ENCODE results near the gene GALNT18. TPM values are rescaled to one million over a fixed set of nuclear protein-coding genes. Genes with fewer than 3 reads are reported as not detected.

GALNT18 gene
- total RNA-seq, 5 donors from 2014 or later (not counting 1 experiment from before 2014, with no cell fraction given), result 0.10 to 0.15 TPM; not detected in 3

DNA sequence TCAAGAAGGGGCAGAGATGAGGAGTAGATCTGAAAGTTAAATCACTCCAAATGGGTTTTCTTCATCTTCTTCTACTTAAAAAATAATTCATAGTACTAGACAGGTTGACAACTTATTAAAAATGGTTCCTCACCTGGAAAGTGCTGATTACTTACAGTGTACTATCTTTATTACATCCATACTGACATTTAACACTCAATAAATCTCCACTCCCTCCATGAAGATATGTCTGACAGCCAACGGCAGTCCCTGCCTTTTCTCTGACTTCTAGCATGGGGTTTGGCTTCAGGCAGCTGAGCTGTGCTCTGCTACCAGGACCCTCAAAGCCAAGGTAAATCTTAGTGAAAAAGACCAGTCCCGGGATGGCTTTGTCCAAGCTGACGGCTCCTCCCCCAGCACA is 135.4 kb downstream of the GALNT18 start:
- Histone ChIP-seq H3K27ac (ENCODE audit: low read length) (no peak overlapping the region), H3K27me3 (replicated peaks in 1 of 2; ENCODE audit: control insufficient read depth in 2 of 2, extremely low read depth in 1 of 2, insufficient read depth in 2 of 2, low read length in 1 of 2) (peaks cover 0 to 7% of the 10 kb centered on the region in 2 experiments), H3K4me1 (ENCODE audit: control insufficient read depth in 1 of 2, extremely low read depth in 1 of 2, insufficient read depth in 2 of 2, low read length in 2 of 2) (no peaks in the 10 kb centered on the region), H3K9me3 (no peaks in the 10 kb centered on the region), H3K4me3 (ENCODE audit: control insufficient read depth in 1 of 2, extremely low read depth in 1 of 2, low read length in 1 of 2) (no peak overlapping the region), H3K36me3 (ENCODE audit: control insufficient read depth in 2 of 2, extremely low read depth in 1 of 2, insufficient read depth in 1 of 2, low read length in 1 of 2) (no peaks in the 10 kb centered on the region)
- ChIA-PET CTCF (no interaction called here), POLR2A (no interaction called here)
- 43% methylated on average over 1 of the region's 3 CpGs for WGBS (ENCODE audit: insufficient coverage)
- ATAC-seq (replicated peaks in 1 of 4) (no peak), DNase-seq (no peak)
- H3K27me3 Mint-ChIP-seq, result peaks cover 3 to 8% of the 10 kb centered on the region in 2 donors
- no peaks in the 10 kb centered on the region for H3K9me3 Mint-ChIP-seq
- no peak overlapping the region for H3K4me3 Mint-ChIP-seq
- H3K36me3 Mint-ChIP-seq, result no peaks in the 10 kb centered on the region
- no peak overlapping the region for H3K27ac Mint-ChIP-seq
- H3K4me1 Mint-ChIP-seq, result no peaks in the 10 kb centered on the region

DNA sequence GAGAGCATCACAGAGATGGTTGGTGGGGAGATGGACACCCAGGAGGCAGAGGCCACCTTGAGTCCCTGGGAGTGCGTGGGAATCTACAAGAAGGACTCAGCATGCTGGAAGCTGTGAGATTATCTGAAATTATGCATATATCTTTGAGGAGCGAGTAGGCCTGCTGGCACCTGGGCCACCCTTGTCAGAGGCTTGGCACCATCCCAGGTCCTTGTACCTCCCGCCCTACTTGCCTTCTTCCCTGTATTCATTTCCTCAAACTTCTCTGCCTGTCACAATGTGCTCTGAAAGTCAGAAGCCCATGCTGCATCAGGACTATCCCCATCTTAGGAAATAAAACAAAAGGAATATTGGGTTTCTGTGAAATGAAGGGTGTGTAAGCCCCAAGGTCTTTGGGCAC is 135.8 kb downstream of the GALNT18 start:
- no peaks in the 10 kb centered on the region for H3K36me3 ChIP-seq (ENCODE audit: control insufficient read depth in 2 of 2, extremely low read depth in 1 of 2, insufficient read depth in 1 of 2, low read length in 1 of 2)
- H3K27ac ChIP-seq (ENCODE audit: low read length), result no peak overlapping the region
- no peaks in the 10 kb centered on the region for H3K36me3 Mint-ChIP-seq
- peaks cover 3 to 8% of the 10 kb centered on the region in 2 donors for H3K27me3 Mint-ChIP-seq
- H3K4me1 ChIP-seq (ENCODE audit: control insufficient read depth in 1 of 2, extremely low read depth in 1 of 2, insufficient read depth in 2 of 2, low read length in 2 of 2), result no peaks in the 10 kb centered on the region
- H3K27me3 ChIP-seq (replicated peaks in 1 of 2; ENCODE audit: control insufficient read depth in 2 of 2, extremely low read depth in 1 of 2, insufficient read depth in 2 of 2, low read length in 1 of 2), result peaks cover 0 to 10% of the 10 kb centered on the region in 2 experiments
- H3K4me3 ChIP-seq (ENCODE audit: control insufficient read depth in 1 of 2, extremely low read depth in 1 of 2, low read length in 1 of 2), result no peak overlapping the region
- H3K4me1 Mint-ChIP-seq, result no peaks in the 10 kb centered on the region
- no peaks in the 10 kb centered on the region for H3K9me3 Mint-ChIP-seq
- no peak for DNase-seq
- H3K27ac Mint-ChIP-seq, result no peak overlapping the region
- H3K4me3 Mint-ChIP-seq, result no peak overlapping the region
- WGBS (ENCODE audit: insufficient coverage), result 83% methylated on average over 2 of the region's 3 CpGs
- no peaks in the 10 kb centered on the region for H3K9me3 ChIP-seq
- ChIA-PET CTCF (no interaction called here), POLR2A (interaction anchor here in 1 of 2 donors (0.6 kb wide), 1 partner anchor 246 kb away, joined by 12 read pairs; no protein-coding TSS in a partner anchor)
- no peak for ATAC-seq (replicated peaks in 1 of 4)

DNA sequence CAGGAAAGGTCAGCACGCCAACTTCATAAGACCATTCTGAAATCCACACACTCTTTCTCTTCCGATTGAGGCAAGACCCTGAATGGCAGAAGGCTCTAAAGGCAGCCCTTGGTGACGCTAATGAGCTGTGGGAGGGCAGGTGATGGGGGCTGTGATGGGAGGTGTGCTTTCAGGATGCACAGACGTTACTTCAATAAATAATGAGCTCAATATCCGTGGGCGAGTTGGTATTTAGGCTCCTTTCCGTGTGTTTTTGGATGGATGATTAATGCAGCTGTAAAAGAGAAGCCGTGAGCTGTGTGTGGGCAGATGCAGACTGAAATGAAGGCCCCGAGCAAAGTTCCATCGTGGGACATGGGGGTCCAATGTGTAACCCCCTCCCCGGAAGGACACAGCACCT is 138.2 kb downstream of the GALNT18 start:
- Histone ChIP-seq H3K4me3 (ENCODE audit: control insufficient read depth in 1 of 2, extremely low read depth in 1 of 2, low read length in 1 of 2) (no peak overlapping the region), H3K4me1 (ENCODE audit: control insufficient read depth in 1 of 2, extremely low read depth in 1 of 2, insufficient read depth in 2 of 2, low read length in 2 of 2) (no peaks in the 10 kb centered on the region), H3K9me3 (no peaks in the 10 kb centered on the region), H3K27ac (ENCODE audit: low read length) (no peak overlapping the region), H3K27me3 (replicated peaks in 1 of 2; ENCODE audit: control insufficient read depth in 2 of 2, extremely low read depth in 1 of 2, insufficient read depth in 2 of 2, low read length in 1 of 2) (peaks cover 0 to 10% of the 10 kb centered on the region in 2 experiments), H3K36me3 (ENCODE audit: control insufficient read depth in 2 of 2, extremely low read depth in 1 of 2, insufficient read depth in 1 of 2, low read length in 1 of 2) (no peaks in the 10 kb centered on the region)
- CTCF ChIA-PET, result interaction anchor here in 1 of 2 donors (0.8 kb wide), 1 partner anchor 21 kb away, joined by 6 read pairs; no protein-coding TSS in a partner anchor
- H3K27me3 Mint-ChIP-seq, result peaks cover 6 to 8% of the 10 kb centered on the region in 2 donors
- no peaks in the 10 kb centered on the region for H3K9me3 Mint-ChIP-seq
- H3K4me3 Mint-ChIP-seq, result no peak overlapping the region
- H3K27ac Mint-ChIP-seq, result no peak overlapping the region
- H3K4me1 Mint-ChIP-seq, result no peaks in the 10 kb centered on the region
- no peak for DNase-seq
- 73% methylated on average over 3 of the region's 11 CpGs for WGBS (ENCODE audit: insufficient coverage)
- POLR2A ChIA-PET, result no interaction called here
- no peaks in the 10 kb centered on the region for H3K36me3 Mint-ChIP-seq
- no peak for ATAC-seq (replicated peaks in 1 of 4)

DNA sequence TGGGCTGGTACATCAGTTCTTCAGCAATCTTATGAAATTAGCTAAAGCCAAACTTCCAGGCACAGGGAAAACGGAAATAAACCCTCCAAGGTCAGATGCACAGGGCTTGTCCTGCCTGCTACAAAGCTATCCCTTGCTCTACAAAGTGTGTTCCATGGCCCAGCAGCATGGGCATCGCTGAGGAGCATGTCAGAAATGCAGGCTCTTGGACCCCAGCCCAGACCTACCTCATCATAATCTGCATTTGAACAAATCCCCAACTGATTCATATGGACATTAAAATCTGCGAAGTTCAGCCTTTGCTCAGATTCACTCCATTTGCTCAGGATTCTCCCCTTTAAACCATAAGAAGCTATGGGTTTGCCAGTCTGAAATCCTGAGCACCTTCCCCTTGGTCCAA is 139.1 kb downstream of the GALNT18 start:
- DNase-seq (no peak), ATAC-seq (replicated peaks in 1 of 4) (no peak)
- peaks cover 5 to 13% of the 10 kb centered on the region in 2 donors for H3K27me3 Mint-ChIP-seq
- 52% methylated on average over 3 of the region's 3 CpGs for WGBS (ENCODE audit: insufficient coverage)
- Histone ChIP-seq H3K27ac (ENCODE audit: low read length) (no peak overlapping the region), H3K36me3 (ENCODE audit: control insufficient read depth in 2 of 2, extremely low read depth in 1 of 2, insufficient read depth in 1 of 2, low read length in 1 of 2) (no peaks in the 10 kb centered on the region), H3K4me3 (ENCODE audit: control insufficient read depth in 1 of 2, extremely low read depth in 1 of 2, low read length in 1 of 2) (no peak overlapping the region), H3K4me1 (ENCODE audit: control insufficient read depth in 1 of 2, extremely low read depth in 1 of 2, insufficient read depth in 2 of 2, low read length in 2 of 2) (no peaks in the 10 kb centered on the region), H3K27me3 (replicated peaks in 1 of 2; ENCODE audit: control insufficient read depth in 2 of 2, extremely low read depth in 1 of 2, insufficient read depth in 2 of 2, low read length in 1 of 2) (peaks cover 0 to 10% of the 10 kb centered on the region in 2 experiments), H3K9me3 (no peaks in the 10 kb centered on the region)
- POLR2A ChIA-PET, result no interaction called here
- CTCF ChIA-PET, result no interaction called here
- no peaks in the 10 kb centered on the region for H3K36me3 Mint-ChIP-seq
- no peak overlapping the region for H3K4me3 Mint-ChIP-seq
- H3K27ac Mint-ChIP-seq, result no peak overlapping the region
- no peaks in the 10 kb centered on the region for H3K9me3 Mint-ChIP-seq
- no peaks in the 10 kb centered on the region for H3K4me1 Mint-ChIP-seq

DNA sequence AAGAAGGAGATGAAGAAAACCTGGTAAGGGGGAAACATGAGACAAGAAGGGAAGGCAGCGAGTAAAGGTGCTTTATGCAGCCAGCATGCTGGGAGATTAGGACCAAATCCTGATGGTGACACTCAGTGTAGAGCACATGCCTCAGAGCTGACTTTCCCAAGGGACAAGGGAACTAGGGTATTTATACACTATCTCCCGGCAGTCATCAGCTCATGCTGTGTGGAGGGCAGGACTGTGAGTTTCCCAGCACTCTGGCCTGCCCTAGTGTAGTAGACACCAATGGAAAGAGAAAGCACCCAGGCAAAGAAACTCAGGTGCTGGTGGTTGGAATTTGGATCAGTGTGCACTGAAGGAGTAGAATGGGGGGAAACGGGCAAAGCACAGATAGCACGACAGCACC is 140.4 kb downstream of the GALNT18 start:
- CTCF ChIA-PET, result no interaction called here
- ATAC-seq (replicated peaks in 1 of 4) (no peak), DNase-seq (no peak)
- Mint-ChIP-seq H3K9me3 (no peaks in the 10 kb centered on the region), H3K4me3 (no peak overlapping the region), H3K4me1 (no peaks in the 10 kb centered on the region), H3K27me3 (peaks cover 3 to 16% of the 10 kb centered on the region in 2 donors), H3K27ac (no peak overlapping the region), H3K36me3 (no peaks in the 10 kb centered on the region)
- WGBS (ENCODE audit: insufficient coverage), result 62% methylated on average over 2 of the region's 4 CpGs
- POLR2A ChIA-PET, result interaction anchor here in 1 of 2 donors (0.8 kb wide), 1 partner anchor 167 kb away, joined by 3 read pairs; no protein-coding TSS in a partner anchor
- Histone ChIP-seq H3K4me3 (ENCODE audit: control insufficient read depth in 1 of 2, extremely low read depth in 1 of 2, low read length in 1 of 2) (no peak overlapping the region), H3K9me3 (no peaks in the 10 kb centered on the region), H3K27ac (ENCODE audit: low read length) (no peak overlapping the region), H3K4me1 (ENCODE audit: control insufficient read depth in 1 of 2, extremely low read depth in 1 of 2, insufficient read depth in 2 of 2, low read length in 2 of 2) (no peaks in the 10 kb centered on the region), H3K27me3 (replicated peaks in 1 of 2; ENCODE audit: control insufficient read depth in 2 of 2, extremely low read depth in 1 of 2, insufficient read depth in 2 of 2, low read length in 1 of 2) (peaks cover 0 to 10% of the 10 kb centered on the region in 2 experiments), H3K36me3 (ENCODE audit: control insufficient read depth in 2 of 2, extremely low read depth in 1 of 2, insufficient read depth in 1 of 2, low read length in 1 of 2) (no peaks in the 10 kb centered on the region)

DNA sequence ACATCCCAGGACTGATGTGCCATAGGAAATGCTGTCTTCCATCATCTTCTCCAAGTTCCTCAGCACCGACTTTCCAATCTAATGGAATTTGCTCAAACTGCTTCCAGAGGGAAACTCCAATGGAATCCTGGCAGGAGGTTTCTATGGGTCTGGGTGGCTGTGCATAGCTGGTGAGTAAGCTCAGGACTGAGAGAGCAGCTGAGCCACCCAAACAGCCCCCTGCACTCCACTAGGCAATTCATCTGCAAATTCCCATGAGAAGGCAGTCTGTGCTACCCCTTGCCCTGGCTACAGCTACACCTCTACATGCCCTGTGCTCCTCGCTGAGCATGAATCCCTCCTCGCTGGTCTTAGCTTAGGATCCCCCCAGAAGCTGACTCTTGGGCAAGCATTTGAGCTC is 140.8 kb downstream of the GALNT18 start:
- no peaks in the 10 kb centered on the region for H3K9me3 Mint-ChIP-seq
- H3K4me1 ChIP-seq (ENCODE audit: control insufficient read depth in 1 of 2, extremely low read depth in 1 of 2, insufficient read depth in 2 of 2, low read length in 2 of 2), result no peaks in the 10 kb centered on the region
- ChIA-PET POLR2A (no interaction called here), CTCF (no interaction called here)
- H3K27me3 Mint-ChIP-seq, result peaks cover 2 to 16% of the 10 kb centered on the region in 2 donors
- ATAC-seq (replicated peaks in 1 of 4) (no peak), DNase-seq (no peak)
- no peaks in the 10 kb centered on the region for H3K36me3 ChIP-seq (ENCODE audit: control insufficient read depth in 2 of 2, extremely low read depth in 1 of 2, insufficient read depth in 1 of 2, low read length in 1 of 2)
- no peak overlapping the region for H3K4me3 ChIP-seq (ENCODE audit: control insufficient read depth in 1 of 2, extremely low read depth in 1 of 2, low read length in 1 of 2)
- H3K4me1 Mint-ChIP-seq, result no peaks in the 10 kb centered on the region
- H3K36me3 Mint-ChIP-seq, result no peaks in the 10 kb centered on the region
- no peak overlapping the region for H3K27ac ChIP-seq (ENCODE audit: low read length)
- no peaks in the 10 kb centered on the region for H3K9me3 ChIP-seq
- H3K27me3 ChIP-seq (replicated peaks in 1 of 2; ENCODE audit: control insufficient read depth in 2 of 2, extremely low read depth in 1 of 2, insufficient read depth in 2 of 2, low read length in 1 of 2), result peaks cover 0 to 10% of the 10 kb centered on the region in 2 experiments
- no peak overlapping the region for H3K27ac Mint-ChIP-seq
- H3K4me3 Mint-ChIP-seq, result no peak overlapping the region
- whole genome bisulfite sequencing (ENCODE audit: insufficient coverage), result 80% methylated on average over 1 of the region's 3 CpGs

DNA sequence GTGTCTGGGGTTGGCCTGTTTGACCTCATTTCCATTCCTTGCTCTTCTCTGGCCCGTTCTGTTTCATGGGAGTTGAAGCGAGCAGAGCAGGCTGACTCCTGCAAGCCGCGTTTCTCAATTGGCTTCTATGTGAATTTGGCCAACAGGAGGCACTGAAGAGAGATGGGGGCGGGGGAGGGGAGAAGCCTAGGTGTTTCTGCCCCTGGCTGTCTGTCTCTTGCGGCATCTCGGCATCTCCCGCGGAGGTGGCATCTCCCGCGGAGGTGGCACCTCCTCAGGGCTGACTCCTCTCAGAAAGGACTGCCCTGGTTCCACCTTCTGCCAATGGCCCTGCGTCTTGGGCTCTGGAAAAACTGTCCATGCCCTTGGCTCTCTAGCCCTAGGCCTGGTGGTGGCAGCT is 143.1 kb downstream of the GALNT18 start:
- H3K9me3 ChIP-seq, result no peaks in the 10 kb centered on the region
- no peak for DNase-seq
- H3K27ac ChIP-seq (ENCODE audit: low read length), result no peak overlapping the region
- H3K4me1 ChIP-seq (ENCODE audit: control insufficient read depth in 1 of 2, extremely low read depth in 1 of 2, insufficient read depth in 2 of 2, low read length in 2 of 2), result no peaks in the 10 kb centered on the region
- no peak overlapping the region for H3K4me3 ChIP-seq (ENCODE audit: control insufficient read depth in 1 of 2, extremely low read depth in 1 of 2, low read length in 1 of 2)
- no peaks in the 10 kb centered on the region for H3K9me3 Mint-ChIP-seq
- ChIA-PET CTCF (no interaction called here), POLR2A (no interaction called here)
- H3K36me3 Mint-ChIP-seq, result no peaks in the 10 kb centered on the region
- no peak overlapping the region for H3K27ac Mint-ChIP-seq
- H3K4me1 Mint-ChIP-seq, result no peaks in the 10 kb centered on the region
- WGBS (ENCODE audit: insufficient coverage), result 82% methylated on average over 11 of the region's 12 CpGs
- no peaks in the 10 kb centered on the region for H3K36me3 ChIP-seq (ENCODE audit: control insufficient read depth in 2 of 2, extremely low read depth in 1 of 2, insufficient read depth in 1 of 2, low read length in 1 of 2)
- no peak overlapping the region for H3K4me3 Mint-ChIP-seq
- H3K27me3 Mint-ChIP-seq, result peaks cover 2 to 21% of the 10 kb centered on the region in 2 donors
- no peak for ATAC-seq (replicated peaks in 1 of 4)
- H3K27me3 ChIP-seq (replicated peaks in 1 of 2; ENCODE audit: control insufficient read depth in 2 of 2, extremely low read depth in 1 of 2, insufficient read depth in 2 of 2, low read length in 1 of 2), result peaks cover 0 to 8% of the 10 kb centered on the region in 2 experiments
